ENCODE measurements around the gene CAPN9. TPM values are rescaled to one million over a fixed set of nuclear protein-coding genes. Genes with fewer than 3 reads are reported as not detected.

The CAPN9 gene
- total and polyA plus RNA-seq, 8 donors: 0.08 to 0.73 (median 0.28) TPM; not detected in 5

DNA sequence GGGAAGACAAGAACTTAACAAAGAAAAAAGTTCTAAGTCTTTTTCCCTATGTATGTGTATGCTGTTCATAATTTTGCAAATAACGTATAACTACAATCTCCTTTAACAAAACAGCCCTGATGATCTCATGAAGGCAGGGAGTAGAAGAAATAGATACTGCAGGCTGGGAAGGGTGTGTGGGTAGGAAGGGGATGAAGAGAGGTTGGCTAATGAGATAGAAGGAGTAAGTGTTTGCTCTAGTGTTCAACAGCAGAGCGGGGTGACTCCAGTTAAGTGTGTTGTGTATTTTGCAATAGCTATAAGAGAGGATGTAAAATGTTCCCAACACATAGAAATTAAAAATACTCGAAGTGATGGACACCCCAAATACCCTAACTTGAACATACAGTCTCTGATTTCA, 101.0 kb downstream of the CAPN9 start:
- Histone ChIP-seq H3K4me1 (peaks cover 10 to 13% (median 10%) of the 10 kb centered on the region in 3 donors), H3K36me3 (peaks cover 0 to 14% (median 4%) of the 10 kb centered on the region in 3 donors), H3K27ac (no peak overlapping the region), H3K9me3 (no peaks in the 10 kb centered on the region), H3K27me3 (no peaks in the 10 kb centered on the region), H3K4me3 (no peak overlapping the region)
- DNase-seq: no peak
- FAIRE-seq: no peak
- intact Hi-C loops (cut with DNase I): no loop called here
- TF ChIP-seq, protein P1, sequence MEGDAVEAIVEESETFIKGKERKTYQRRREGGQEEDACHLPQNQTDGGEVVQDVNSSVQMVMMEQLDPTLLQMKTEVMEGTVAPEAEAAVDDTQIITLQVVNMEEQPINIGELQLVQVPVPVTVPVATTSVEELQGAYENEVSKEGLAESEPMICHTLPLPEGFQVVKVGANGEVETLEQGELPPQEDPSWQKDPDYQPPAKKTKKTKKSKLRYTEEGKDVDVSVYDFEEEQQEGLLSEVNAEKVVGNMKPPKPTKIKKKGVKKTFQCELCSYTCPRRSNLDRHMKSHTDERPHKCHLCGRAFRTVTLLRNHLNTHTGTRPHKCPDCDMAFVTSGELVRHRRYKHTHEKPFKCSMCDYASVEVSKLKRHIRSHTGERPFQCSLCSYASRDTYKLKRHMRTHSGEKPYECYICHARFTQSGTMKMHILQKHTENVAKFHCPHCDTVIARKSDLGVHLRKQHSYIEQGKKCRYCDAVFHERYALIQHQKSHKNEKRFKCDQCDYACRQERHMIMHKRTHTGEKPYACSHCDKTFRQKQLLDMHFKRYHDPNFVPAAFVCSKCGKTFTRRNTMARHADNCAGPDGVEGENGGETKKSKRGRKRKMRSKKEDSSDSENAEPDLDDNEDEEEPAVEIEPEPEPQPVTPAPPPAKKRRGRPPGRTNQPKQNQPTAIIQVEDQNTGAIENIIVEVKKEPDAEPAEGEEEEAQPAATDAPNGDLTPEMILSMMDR (IDR thresholded peaks at IDR 0.05): no peak
- ATAC-seq: no peak
- WGBS, 2 donors: 91 to 96% methylated on average over 3 of the region's 3 CpGs

DNA sequence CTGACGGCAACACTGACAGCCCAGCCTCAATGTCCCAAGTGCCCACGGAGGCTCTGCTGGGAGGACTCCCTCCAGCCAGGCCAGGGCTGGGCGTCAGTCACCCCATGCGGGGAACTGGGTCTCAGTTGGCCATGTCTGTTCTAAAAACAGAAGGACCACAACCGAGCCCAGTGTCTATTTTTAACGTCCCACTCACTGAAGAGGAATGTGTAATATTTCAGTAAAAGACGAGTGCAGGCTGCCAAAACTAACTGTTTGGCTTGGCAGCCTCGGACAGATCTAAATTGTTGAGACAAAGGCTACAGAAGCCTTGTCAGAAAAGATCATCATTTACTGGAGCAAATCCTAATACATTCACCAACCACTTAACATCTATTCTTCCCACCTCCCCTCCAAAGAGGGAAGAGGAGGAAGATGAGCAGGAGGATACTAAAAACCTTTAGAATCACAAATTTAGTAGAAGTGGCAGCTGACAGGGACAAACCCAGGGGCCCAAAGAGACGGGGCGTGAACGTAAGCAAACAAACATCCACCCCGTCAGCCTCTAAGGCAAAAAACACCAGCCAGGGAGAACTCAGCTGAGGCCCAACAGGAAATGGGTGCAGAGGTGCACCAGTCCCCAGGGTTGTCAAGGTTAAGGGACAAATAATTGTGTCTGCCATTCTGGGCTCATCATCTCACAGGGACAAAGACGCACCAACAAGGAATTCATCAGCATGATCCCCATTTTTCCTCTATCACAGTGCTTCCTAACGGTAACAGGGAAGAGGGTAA, 102.5 kb downstream of the CAPN9 start:
- no peaks in the 10 kb centered on the region for H3K9me3 ChIP-seq
- no peaks in the 10 kb centered on the region for H3K27me3 ChIP-seq
- H3K27ac ChIP-seq: peak overlapping the region; percentile 35 to 75 (median 66)
- peaks cover 10 to 13% (median 10%) of the 10 kb centered on the region in 3 donors for H3K4me1 ChIP-seq
- intact Hi-C loops (cut with DNase I): no loop called here
- FAIRE-seq (no peak), DNase-seq (peak in 2 of 6 donors; percentile 35 to 42), ATAC-seq (peak; percentile 68 to 88 (median 82))
- H3K36me3 ChIP-seq: peaks cover 0 to 9% (median 0%) of the 10 kb centered on the region in 3 donors
- TF ChIP-seq, protein P1 (IDR thresholded peaks at IDR 0.05): no peak
- H3K4me3 ChIP-seq: no peak overlapping the region
- WGBS, 2 donors: 39 to 51% methylated on average over 14 of the region's 14 CpGs

DNA sequence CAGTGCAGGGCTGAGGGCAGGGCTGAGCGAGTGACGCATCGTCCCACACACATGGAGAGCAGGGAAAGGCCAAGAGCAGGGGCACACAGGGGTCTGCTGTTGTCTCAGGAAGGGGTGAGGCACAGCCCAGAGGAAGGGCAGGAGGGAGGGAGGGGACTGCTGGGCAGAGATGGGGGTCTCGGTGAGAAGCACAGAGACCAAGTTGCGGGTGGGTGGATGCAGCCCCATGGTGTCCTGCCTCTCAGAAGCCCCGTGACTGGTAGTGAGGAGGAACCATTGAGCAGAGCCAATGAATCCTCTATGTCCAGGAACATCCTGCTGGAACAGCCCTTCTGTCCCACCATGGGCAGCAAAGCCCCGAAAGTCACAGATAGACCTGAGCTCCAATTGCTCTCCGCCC, 103.4 kb downstream of the CAPN9 start:
- ATAC-seq (no peak), DNase-seq (no peak), FAIRE-seq (no peak)
- Histone ChIP-seq H3K4me3 (no peak overlapping the region), H3K9me3 (no peaks in the 10 kb centered on the region), H3K36me3 (peaks cover 0 to 13% (median 0%) of the 10 kb centered on the region in 3 donors), H3K27ac (peak overlapping the region; percentile 7 to 75 (median 40)), H3K4me1 (peaks cover 10 to 13% (median 10%) of the 10 kb centered on the region in 3 donors), H3K27me3 (no peaks in the 10 kb centered on the region)
- TF ChIP-seq, protein P1 (IDR thresholded peaks at IDR 0.05): no peak
- 95 to 96% methylated on average over 8 of the region's 8 CpGs for WGBS, 2 donors
- intact Hi-C loops (cut with DNase I): no loop called here

DNA sequence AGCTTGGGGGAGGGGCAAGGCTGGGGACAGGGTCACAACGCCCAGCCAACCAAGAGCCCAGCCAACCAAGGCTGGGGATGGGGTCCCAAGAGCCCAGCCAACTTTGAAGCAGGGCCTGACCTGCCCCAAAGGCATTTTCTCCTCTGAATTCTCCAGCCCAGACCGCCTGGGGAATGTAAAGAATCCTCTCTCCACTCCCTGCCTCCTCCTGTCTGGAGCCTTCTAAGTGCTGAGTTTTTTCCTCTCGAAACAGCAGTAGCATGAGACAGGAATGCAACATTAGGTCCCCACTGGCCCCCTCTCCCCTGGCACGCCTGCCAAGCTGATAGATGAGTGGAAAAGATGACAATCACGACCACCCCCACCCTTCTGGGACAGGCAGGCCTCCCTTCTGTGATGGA, 104.1 kb downstream of the CAPN9 start:
- no peak for FAIRE-seq
- 79 to 81% methylated on average over 5 of the region's 5 CpGs for WGBS, 2 donors
- no peaks in the 10 kb centered on the region for H3K27me3 ChIP-seq
- H3K36me3 ChIP-seq: peaks cover 0 to 13% (median 0%) of the 10 kb centered on the region in 3 donors
- TF ChIP-seq, protein P1 (IDR thresholded peaks at IDR 0.05): no peak
- H3K9me3 ChIP-seq: no peaks in the 10 kb centered on the region
- intact Hi-C loops (cut with DNase I): no loop called here
- ATAC-seq: no peak
- DNase-seq: no peak
- H3K4me1 ChIP-seq: peaks cover 10 to 13% (median 10%) of the 10 kb centered on the region in 3 donors
- H3K4me3 ChIP-seq: no peak overlapping the region
- peak overlapping the region in 2 of 4 donors; percentile 23 to 69 for H3K27ac ChIP-seq

Other genes starting within 250 kb of the CAPN9 start
- gene COG2, start 104.9 kb upstream of the CAPN9 start, total RNA-seq: 10 to 100 TPM; 12.7 to 17.1 (median 16.0) TPM
- gene COG2, start 104.9 kb upstream of the CAPN9 start, polyA plus RNA-seq: 10 to 100 TPM in 1 of 2 donors, 1 to 10 TPM in 1; 6.5 to 12.7 TPM
- gene AGT, start 33.3 kb upstream of the CAPN9 start, total RNA-seq: 10 to 100 TPM in 2 of 6 donors, 1 to 10 TPM in 4; 1.1 to 23.4 (median 9.1) TPM
- gene AGT, start 33.3 kb upstream of the CAPN9 start, polyA plus RNA-seq: 1 to 10 TPM; 8.2 to 8.4 TPM
- gene C1orf198, start 121.1 kb downstream of the CAPN9 start, total RNA-seq: 10 to 100 TPM; 17.7 to 35.3 (median 22.2) TPM
- gene C1orf198, start 121.1 kb downstream of the CAPN9 start, polyA plus RNA-seq: 10 to 100 TPM; 16.5 to 19.4 TPM
- gene TTC13, start 231.5 kb downstream of the CAPN9 start, total RNA-seq: 10 to 100 TPM in 1 of 6 donors, 1 to 10 TPM in 5; 5.3 to 11.9 (median 8.2) TPM
- gene TTC13, start 231.5 kb downstream of the CAPN9 start, polyA plus RNA-seq: 10 to 100 TPM in 1 of 2 donors, 1 to 10 TPM in 1; 8.6 to 17.0 TPM
- gene ARV1, start 231.7 kb downstream of the CAPN9 start, total RNA-seq: 10 to 100 TPM in 1 of 6 donors, 1 to 10 TPM in 5; 7.4 to 11.0 (median 8.9) TPM
- gene ARV1, start 231.7 kb downstream of the CAPN9 start, polyA plus RNA-seq: 10 to 100 TPM; 17.8 to 20.1 TPM